ENCODE measurements around the gene LMF1. TPM values are rescaled to one million over a fixed set of nuclear protein-coding genes. Genes with fewer than 3 reads are reported as not detected.
"Not testable (repeated sequence)": the region's sequence is repeated elsewhere in the genome, so short reads cannot be mapped to it uniquely, and the experiment has no call there.

LMF1 gene
- total RNA-seq, 1 donor from 2014 or later = 24.6 TPM

GRCh38 chr16:895371-895770, 75.4 kb downstream of the LMF1 start:
- no peak for DNase-seq (ENCODE audit: low spot score)

GRCh38 chr16:894841-895240, 75.9 kb downstream of the LMF1 start:
- DNase-seq (ENCODE audit: low spot score) = no peak

- DNase-seq (ENCODE audit: low spot score) = no peak
These were observed 76.6 kb downstream of the LMF1 start for GRCh38 chr16:894136-894535.

- no peak for DNase-seq (ENCODE audit: low spot score)
These were observed 77.4 kb downstream of the LMF1 start for GRCh38 chr16:893360-893759.

- DNase-seq (ENCODE audit: low spot score) = no peak
These were observed 78.1 kb downstream of the LMF1 start for GRCh38 chr16:892536-893255.

- DNase-seq (ENCODE audit: low spot score) = no peak
These were observed 78.8 kb downstream of the LMF1 start for GRCh38 chr16:892006-892405.

- no peak for DNase-seq (ENCODE audit: low spot score)
These were observed 79.4 kb downstream of the LMF1 start for GRCh38 chr16:891353-891740.

- no peak for DNase-seq (ENCODE audit: low spot score)
These were observed 80.0 kb downstream of the LMF1 start for GRCh38 chr16:890716-891352.

- no peak for DNase-seq (ENCODE audit: low spot score)
These were observed 80.6 kb downstream of the LMF1 start for GRCh38 chr16:890217-890616.

GRCh38 chr16:889586-889985, 81.2 kb downstream of the LMF1 start:
- no peak for DNase-seq (ENCODE audit: low spot score)

- no peak for DNase-seq (ENCODE audit: low spot score)
These were observed 81.7 kb downstream of the LMF1 start for GRCh38 chr16:888901-889570.

- DNase-seq (ENCODE audit: low spot score) = not testable (repeated sequence)
These were observed 82.3 kb downstream of the LMF1 start for GRCh38 chr16:888456-888855.

GRCh38 chr16:887846-888245, 82.9 kb downstream of the LMF1 start:
- DNase-seq (ENCODE audit: low spot score) = no peak

GRCh38 chr16:886802-887731, 83.7 kb downstream of the LMF1 start:
- DNase-seq (ENCODE audit: low spot score) = peak; percentile 39

GRCh38 chr16:886084-886543, 84.7 kb downstream of the LMF1 start:
- DNase-seq (ENCODE audit: low spot score) = peak; percentile 41

GRCh38 chr16:885391-885790, 85.4 kb downstream of the LMF1 start:
- DNase-seq (ENCODE audit: low spot score) = peak; percentile 1

GRCh38 chr16:884232-884631, 86.6 kb downstream of the LMF1 start:
- no peak for DNase-seq (ENCODE audit: low spot score)

GRCh38 chr16:883781-884180, 87.0 kb downstream of the LMF1 start:
- DNase-seq (ENCODE audit: low spot score) = no peak

- DNase-seq (ENCODE audit: low spot score) = no peak
These were observed 87.4 kb downstream of the LMF1 start for GRCh38 chr16:883340-883739.

- not testable (repeated sequence) for DNase-seq (ENCODE audit: low spot score)
These were observed 88.1 kb downstream of the LMF1 start for GRCh38 chr16:882671-883070.

GRCh38 chr16:882256-882655, 88.5 kb downstream of the LMF1 start:
- no peak for DNase-seq (ENCODE audit: low spot score)
